Activated naive CD4-positive, alpha-beta T cell treated with anti-CD3 and anti-CD28 coated beads for 36 hours (primary cell): ENCODE data around the gene PXYLP1. TPM values are rescaled to one million over a fixed set of nuclear protein-coding genes. Genes with fewer than 3 reads are reported as not detected.

Experiments used
- CTCF ChIA-PET: fragments of 350-600 bp; sonication (Branson Sonifier 250); formaldehyde crosslinking; loops from one replicate; lab custom pipeline; 2021; ENCODE audit warnings: antibody characterized with exemption; lab: Charles Lee
- DNase-seq: peaks from one replicate; pipeline ENCODE4 v3.0.0-alpha.2; 2020
- H3K27ac Mint-ChIP-seq: one replicate; pipeline ENCODE4 v1.8.0; 2021; ENCODE audit warnings: mild to moderate bottlenecking, mixed read lengths
- H3K27me3 Mint-ChIP-seq: one replicate; pipeline ENCODE4 v1.8.0; 2021; ENCODE audit warnings: low read depth, mixed read lengths
- H3K36me3 Mint-ChIP-seq: one replicate; pipeline ENCODE4 v1.8.0; 2021; ENCODE audit warnings: low read depth, mixed read lengths
- H3K4me1 Mint-ChIP-seq: one replicate; pipeline ENCODE4 v1.8.0; 2021; ENCODE audit warnings: low read depth, mixed read lengths
- H3K4me3 Mint-ChIP-seq: one replicate; pipeline ENCODE4 v1.8.0; 2021; ENCODE audit warnings: mild to moderate bottlenecking, moderate library complexity, mixed read lengths
- H3K9me3 Mint-ChIP-seq: one replicate; pipeline ENCODE4 v1.8.0; 2021; ENCODE audit warnings: mixed read lengths
- intact Hi-C: fragments of 100-400 bp; cut with micrococcal nuclease; formaldehyde crosslinking; loops from one replicate; pipeline ENCODE4 v1.15.1; 2023
- total RNA-seq, 2 experiments: library from RNA; stranded (reverse); gene quantifications; one replicate each; pipeline ENCODE4 v1.2.3, GENCODE V29; 2021

Gene PXYLP1
- total RNA-seq, 2 experiments from 2014 or later = 8.4 to 9.7 TPM

DNA sequence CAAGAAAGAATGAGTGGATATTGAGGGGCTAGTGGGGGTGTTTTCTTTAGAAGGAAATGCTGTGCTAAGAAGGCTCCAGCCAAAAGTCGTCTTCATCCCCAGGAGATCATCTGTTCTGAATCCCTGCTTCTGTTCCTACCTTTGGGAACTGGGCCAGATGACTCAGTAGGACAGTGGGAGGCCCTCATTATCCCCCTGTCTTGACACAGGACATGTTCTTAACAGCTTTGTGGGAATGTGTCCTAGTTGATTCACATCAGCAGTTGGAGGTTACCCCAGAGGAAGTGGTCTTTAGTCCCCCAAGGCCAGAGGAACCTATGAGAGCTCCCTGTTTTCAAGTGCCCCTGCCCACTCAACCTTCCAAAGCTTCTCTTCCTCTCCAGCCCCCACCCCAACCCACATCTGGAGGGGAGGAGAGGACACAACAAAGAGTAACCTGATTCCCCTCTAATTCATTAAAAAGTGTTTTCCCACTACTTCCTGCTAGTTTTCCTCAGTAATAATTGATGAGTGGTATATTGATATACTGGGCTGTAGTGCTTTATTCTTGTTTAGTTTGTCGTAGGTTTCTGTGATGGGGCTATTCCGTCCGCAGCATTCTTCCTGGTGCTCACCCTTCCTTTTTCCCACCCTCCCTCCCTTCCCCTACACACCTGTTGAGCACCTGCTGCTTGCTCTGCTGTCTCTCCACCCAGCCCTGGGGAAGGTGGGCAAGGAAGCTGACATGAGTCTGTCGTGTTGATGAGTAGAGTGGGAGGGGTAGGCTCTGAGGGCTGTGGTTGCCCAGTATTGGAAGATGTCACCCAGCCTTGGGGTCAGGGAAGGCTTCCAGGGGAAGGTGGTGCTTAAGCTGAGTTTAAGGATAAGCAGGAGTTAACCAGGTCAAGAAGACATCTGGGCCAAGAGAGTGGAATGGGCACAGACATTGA is 9.3 kb downstream of the PXYLP1 start:
- DNase-seq = no peak
- Mint-ChIP-seq H3K27me3 (no peaks in the 10 kb centered on the region), H3K9me3 (no peaks in the 10 kb centered on the region), H3K4me3 (no peak overlapping the region), H3K4me1 (peaks cover 63% of the 10 kb centered on the region), H3K36me3 (peaks cover 3% of the 10 kb centered on the region), H3K27ac (peak overlapping the region; percentile 30)
- CTCF ChIA-PET = interaction anchor here (0.6 to 7.0 kb wide), 6 partner anchors 9 to 742 kb away, joined by 3 to 41 read pairs (median 4); no protein-coding TSS in a partner anchor
- intact Hi-C loops = no loop called here

GRCh38 chr3:141241616-141242376 is 10.2 kb downstream of the PXYLP1 start:
- H3K36me3 Mint-ChIP-seq = no peaks in the 10 kb centered on the region
- intact Hi-C loops = no loop called here
- peaks cover 56% of the 10 kb centered on the region for H3K4me1 Mint-ChIP-seq
- DNase-seq = no peak
- CTCF ChIA-PET = interaction anchor here (0.6 to 7.0 kb wide), 4 partner anchors 9 to 743 kb away, joined by 4 to 41 read pairs (median 9); partner anchors contain the start of gene PXYLP1
- no peaks in the 10 kb centered on the region for H3K9me3 Mint-ChIP-seq
- no peak overlapping the region for H3K4me3 Mint-ChIP-seq
- no peaks in the 10 kb centered on the region for H3K27me3 Mint-ChIP-seq
- H3K27ac Mint-ChIP-seq = no peak overlapping the region

DNA sequence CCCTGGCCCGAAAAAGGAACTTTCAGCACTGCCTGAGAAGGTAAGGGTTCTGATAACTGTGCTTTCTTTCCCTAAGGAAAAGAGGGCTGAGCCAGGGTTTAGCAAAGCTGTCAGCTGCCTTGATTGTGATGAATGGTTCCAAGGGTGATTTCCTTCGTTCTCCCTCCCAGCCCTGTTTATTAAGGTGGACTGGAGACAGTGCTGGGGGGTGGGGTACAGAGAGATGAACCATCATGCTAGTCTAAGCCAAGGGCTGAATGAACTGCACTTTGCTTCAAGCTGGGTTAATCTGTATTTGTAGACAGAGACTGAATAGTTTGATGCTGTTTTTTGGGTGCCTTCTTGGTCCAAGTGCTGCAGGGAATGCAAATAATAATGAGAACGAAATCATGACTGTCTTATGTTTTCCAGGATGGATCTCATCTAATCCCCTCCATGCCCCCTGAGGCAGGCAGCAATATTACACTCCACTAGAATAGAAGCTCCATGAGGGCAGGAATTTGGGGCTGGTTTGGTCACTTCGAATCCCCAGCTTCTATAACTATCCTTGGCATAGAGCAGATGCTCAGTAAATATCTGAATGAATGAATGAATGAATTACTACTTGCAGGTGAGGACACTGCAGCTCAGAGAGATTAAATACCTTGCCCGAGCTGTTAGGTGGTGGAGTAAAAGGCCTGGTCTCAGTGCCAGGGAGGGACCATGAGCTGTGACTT is 10.9 kb downstream of the PXYLP1 start:
- Mint-ChIP-seq H3K4me3 (peak overlapping the region; percentile 61), H3K9me3 (no peaks in the 10 kb centered on the region), H3K27me3 (no peaks in the 10 kb centered on the region), H3K36me3 (no peaks in the 10 kb centered on the region), H3K4me1 (peaks cover 53% of the 10 kb centered on the region), H3K27ac (peak overlapping the region; percentile 59)
- no peak for DNase-seq
- intact Hi-C loops = loop anchor here (1.0 kb wide), 3 partner anchors 10 to 25 kb away; no protein-coding TSS in a partner anchor
- CTCF ChIA-PET = interaction anchor here (0.8 to 7.0 kb wide), 5 partner anchors 8 to 65 kb away, joined by 3 to 41 read pairs (median 4); partner anchors contain the start of gene PXYLP1

DNA sequence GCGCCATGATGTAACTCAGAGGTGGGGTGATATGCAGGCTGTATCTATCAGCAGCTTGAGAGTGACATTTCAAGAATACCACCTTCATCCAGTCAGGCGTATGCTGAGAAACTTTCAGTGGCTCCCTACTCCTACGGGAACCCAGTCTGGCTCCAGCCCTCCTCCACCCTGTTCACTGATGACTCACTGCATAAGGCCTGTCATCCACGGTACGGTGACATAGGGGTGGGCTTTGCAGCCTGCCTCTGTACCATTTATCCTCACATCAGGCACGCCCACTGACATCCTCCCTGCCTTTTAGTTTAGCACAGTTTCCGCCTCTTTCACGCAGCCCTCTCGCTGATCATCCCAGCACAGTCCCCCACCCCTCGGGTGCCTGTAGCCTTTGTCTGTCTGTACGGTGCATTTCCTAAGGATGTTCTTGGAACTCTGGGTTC is 11.7 kb downstream of the PXYLP1 start:
- intact Hi-C loops = loop anchor here (1.0 kb wide), 3 partner anchors 11 to 24 kb away; no protein-coding TSS in a partner anchor
- CTCF ChIA-PET = interaction anchor here (0.8 to 7.0 kb wide), 4 partner anchors 9 to 24 kb away, joined by 3 to 41 read pairs (median 8); partner anchors contain the start of gene PXYLP1
- Mint-ChIP-seq H3K4me1 (peaks cover 45% of the 10 kb centered on the region), H3K27ac (peak overlapping the region; percentile 59), H3K36me3 (no peaks in the 10 kb centered on the region), H3K9me3 (no peaks in the 10 kb centered on the region), H3K27me3 (no peaks in the 10 kb centered on the region), H3K4me3 (peak overlapping the region; percentile 61)
- DNase-seq = peak; percentile 86

DNA sequence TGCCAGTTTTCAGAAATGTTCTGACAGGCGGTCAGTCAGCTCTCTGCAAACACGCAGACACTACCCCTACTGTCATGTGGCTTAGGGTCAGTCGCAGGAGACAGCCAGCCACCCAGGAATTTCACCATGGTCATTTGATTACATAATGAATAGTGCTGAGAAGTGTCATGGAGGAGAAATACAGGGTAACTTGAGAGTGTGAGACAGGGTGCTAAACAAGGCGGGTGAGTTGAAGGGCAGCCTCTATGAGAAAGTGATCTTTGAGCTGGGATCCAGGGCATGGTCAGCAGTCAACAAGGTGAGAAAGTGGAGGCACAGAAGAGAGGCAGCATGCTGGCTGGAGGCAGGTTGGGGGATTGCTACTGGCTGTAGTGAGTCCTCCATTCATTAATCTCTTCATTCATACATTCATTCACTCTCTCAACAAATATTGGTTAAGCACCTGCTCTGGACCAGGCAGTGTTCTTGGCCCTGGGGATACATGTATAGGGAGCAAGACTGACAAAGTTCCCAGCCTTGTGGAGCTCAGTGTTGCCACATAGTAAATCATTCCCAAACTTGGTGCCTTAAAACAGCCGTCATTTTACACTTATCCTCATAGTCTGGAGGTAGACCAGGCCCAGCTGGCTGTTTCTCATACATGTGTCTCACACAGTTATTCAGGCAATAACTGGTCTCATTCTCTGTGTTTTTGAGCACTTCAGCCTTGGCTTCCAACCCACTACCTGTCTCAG is 14.8 kb downstream of the PXYLP1 start:
- DNase-seq = no peak
- intact Hi-C loops = no loop called here
- Mint-ChIP-seq H3K36me3 (no peaks in the 10 kb centered on the region), H3K9me3 (no peaks in the 10 kb centered on the region), H3K27me3 (no peaks in the 10 kb centered on the region), H3K4me3 (no peak overlapping the region), H3K27ac (no peak overlapping the region), H3K4me1 (peaks cover 25% of the 10 kb centered on the region)
- CTCF ChIA-PET = interaction anchor here (0.8 to 8.9 kb wide), 4 partner anchors 10 to 61 kb away, joined by 3 to 62 read pairs (median 24); partner anchors contain the start of gene PXYLP1

GRCh38 chr3:141246958-141247301 is 15.3 kb downstream of the PXYLP1 start:
- Mint-ChIP-seq H3K36me3 (no peaks in the 10 kb centered on the region), H3K4me3 (no peak overlapping the region), H3K4me1 (peaks cover 20% of the 10 kb centered on the region), H3K27ac (no peak overlapping the region), H3K27me3 (no peaks in the 10 kb centered on the region), H3K9me3 (no peaks in the 10 kb centered on the region)
- CTCF ChIA-PET = interaction anchor here (0.7 to 8.9 kb wide), 3 partner anchors 10 to 212 kb away, joined by 3 to 62 read pairs (median 41); partner anchors contain the start of gene PXYLP1
- no peak for DNase-seq
- intact Hi-C loops = no loop called here

DNA sequence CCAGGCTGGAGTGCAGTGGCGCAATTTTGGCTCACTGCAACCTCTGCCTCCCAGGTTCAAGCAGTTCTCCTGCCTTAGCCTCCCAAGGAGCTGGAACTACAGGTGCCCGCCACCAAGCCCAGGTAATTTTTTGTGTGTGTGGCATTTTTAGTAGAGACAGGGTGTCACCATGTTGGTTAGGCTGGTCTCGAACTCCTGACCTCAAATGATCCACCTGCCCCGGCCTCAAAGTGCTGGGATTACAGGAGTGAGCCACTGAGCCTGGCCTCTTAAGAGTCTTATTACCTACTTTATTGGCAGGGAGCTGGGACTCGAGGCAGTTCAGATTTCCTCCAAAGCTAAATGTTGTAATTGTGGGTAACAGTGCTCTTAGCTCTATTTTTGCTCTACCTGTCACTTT is 16.4 kb downstream of the PXYLP1 start:
- intact Hi-C loops = no loop called here
- Mint-ChIP-seq H3K4me3 (no peak overlapping the region), H3K27me3 (no peaks in the 10 kb centered on the region), H3K36me3 (no peaks in the 10 kb centered on the region), H3K4me1 (peaks cover 12% of the 10 kb centered on the region), H3K27ac (no peak overlapping the region), H3K9me3 (no peaks in the 10 kb centered on the region)
- no peak for DNase-seq
- CTCF ChIA-PET = interaction anchor here (7.0 to 8.9 kb wide), 2 partner anchors 9 to 15 kb away, joined by 41 to 62 read pairs; partner anchors contain the start of gene PXYLP1

GRCh38 chr3:141249041-141249440 is 17.4 kb downstream of the PXYLP1 start:
- peaks cover 6% of the 10 kb centered on the region for H3K4me1 Mint-ChIP-seq
- H3K27ac Mint-ChIP-seq = no peak overlapping the region
- no peak overlapping the region for H3K4me3 Mint-ChIP-seq
- H3K36me3 Mint-ChIP-seq = no peaks in the 10 kb centered on the region
- H3K9me3 Mint-ChIP-seq = no peaks in the 10 kb centered on the region
- no peak for DNase-seq
- CTCF ChIA-PET = interaction anchor here (0.6 to 8.9 kb wide), 3 partner anchors 16 to 193 kb away, joined by 3 to 62 read pairs (median 4); partner anchors contain the start of gene PXYLP1
- H3K27me3 Mint-ChIP-seq = no peaks in the 10 kb centered on the region
- intact Hi-C loops = no loop called here

DNA sequence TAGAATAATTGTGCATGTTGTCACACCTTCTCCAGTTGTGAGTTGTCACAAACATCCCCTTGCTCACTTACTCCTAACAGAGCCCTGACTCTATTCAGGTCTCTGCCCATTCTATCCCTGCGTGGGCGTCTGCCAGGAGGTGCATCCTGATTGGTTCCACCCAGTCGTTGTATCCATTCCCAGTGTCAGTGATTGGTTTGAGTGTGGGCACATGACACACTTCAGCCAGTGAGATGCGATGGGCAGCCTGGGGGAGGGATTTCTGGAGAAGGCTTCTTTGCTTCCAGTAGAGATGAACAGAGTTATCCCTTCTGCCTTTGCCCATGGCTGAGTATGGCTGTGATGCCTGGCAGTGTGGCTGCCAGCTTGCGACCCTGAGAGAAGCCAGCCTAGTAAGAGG is 18.7 kb downstream of the PXYLP1 start:
- no peak for DNase-seq
- intact Hi-C loops = no loop called here
- Mint-ChIP-seq H3K27ac (no peak overlapping the region), H3K9me3 (no peaks in the 10 kb centered on the region), H3K4me3 (no peak overlapping the region), H3K36me3 (no peaks in the 10 kb centered on the region), H3K27me3 (no peaks in the 10 kb centered on the region), H3K4me1 (peaks cover 6% of the 10 kb centered on the region)
- CTCF ChIA-PET = interaction anchor here (8.9 kb wide), 1 partner anchor 18 kb away, joined by 62 read pairs; the partner anchor contains the start of gene PXYLP1

DNA sequence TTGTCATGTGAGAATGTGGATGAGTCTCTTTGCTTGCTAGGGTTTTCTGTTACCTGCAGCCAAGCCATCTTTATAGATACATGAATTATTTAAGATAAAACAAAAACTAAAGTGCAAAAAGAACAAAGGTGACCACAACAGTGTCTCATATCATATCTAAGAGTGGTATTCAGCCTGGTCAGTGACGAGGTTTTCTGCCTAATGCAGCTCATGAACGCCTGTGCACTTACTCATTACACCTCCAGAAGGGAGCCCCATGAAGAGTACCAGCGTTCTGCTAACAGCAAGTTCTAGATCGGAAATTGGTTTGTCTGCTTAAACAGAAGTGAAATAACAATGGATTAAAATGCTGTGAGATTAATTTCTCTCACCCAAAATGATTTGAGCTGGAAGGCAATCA is 19.2 kb downstream of the PXYLP1 start:
- CTCF ChIA-PET = interaction anchor here (8.9 kb wide), 1 partner anchor 18 kb away, joined by 62 read pairs; the partner anchor contains the start of gene PXYLP1
- no peak overlapping the region for H3K27ac Mint-ChIP-seq

GRCh38 chr3:141253326-141253725 is 21.7 kb downstream of the PXYLP1 start:
- DNase-seq = no peak
- Mint-ChIP-seq H3K36me3 (no peaks in the 10 kb centered on the region), H3K4me3 (no peak overlapping the region), H3K27ac (no peak overlapping the region), H3K27me3 (no peaks in the 10 kb centered on the region), H3K9me3 (no peaks in the 10 kb centered on the region), H3K4me1 (peaks cover 27% of the 10 kb centered on the region)
- intact Hi-C loops = no loop called here
- CTCF ChIA-PET = interaction anchor here (3.1 to 4.2 kb wide), 2 partner anchors 22 to 26 kb away, joined by 11 to 55 read pairs; partner anchors contain the start of gene PXYLP1

More for the DNA sequence above, 19.2 kb downstream of the PXYLP1 start:
- Mint-ChIP-seq H3K36me3 (no peaks in the 10 kb centered on the region), H3K27me3 (no peaks in the 10 kb centered on the region), H3K4me3 (no peak overlapping the region), H3K9me3 (no peaks in the 10 kb centered on the region), H3K4me1 (peaks cover 11% of the 10 kb centered on the region)
- intact Hi-C loops = no loop called here
- no peak for DNase-seq
